AG10803 (cell line): ENCODE data around the gene ART1.

Source experiments
- DNase-seq: peaks from one replicate; pipeline ENCODE4 v3.0.0; 2010; ENCODE audit warnings: low read depth
- H3K4me3 ChIP-seq: 2 replicates; pipeline ENCODE4 v1.5.1; 2011; ENCODE audit warnings: mild to moderate bottlenecking, low read length, control low read depth
- TF ChIP-seq, protein P1 (sequence below): conservative IDR thresholded peaks from 2 replicates; pipeline ENCODE4 v1.5.1; 2011; ENCODE audit warnings: mild to moderate bottlenecking, low read length, control low read depth, inconsistent platforms

The ART1 gene

DNA sequence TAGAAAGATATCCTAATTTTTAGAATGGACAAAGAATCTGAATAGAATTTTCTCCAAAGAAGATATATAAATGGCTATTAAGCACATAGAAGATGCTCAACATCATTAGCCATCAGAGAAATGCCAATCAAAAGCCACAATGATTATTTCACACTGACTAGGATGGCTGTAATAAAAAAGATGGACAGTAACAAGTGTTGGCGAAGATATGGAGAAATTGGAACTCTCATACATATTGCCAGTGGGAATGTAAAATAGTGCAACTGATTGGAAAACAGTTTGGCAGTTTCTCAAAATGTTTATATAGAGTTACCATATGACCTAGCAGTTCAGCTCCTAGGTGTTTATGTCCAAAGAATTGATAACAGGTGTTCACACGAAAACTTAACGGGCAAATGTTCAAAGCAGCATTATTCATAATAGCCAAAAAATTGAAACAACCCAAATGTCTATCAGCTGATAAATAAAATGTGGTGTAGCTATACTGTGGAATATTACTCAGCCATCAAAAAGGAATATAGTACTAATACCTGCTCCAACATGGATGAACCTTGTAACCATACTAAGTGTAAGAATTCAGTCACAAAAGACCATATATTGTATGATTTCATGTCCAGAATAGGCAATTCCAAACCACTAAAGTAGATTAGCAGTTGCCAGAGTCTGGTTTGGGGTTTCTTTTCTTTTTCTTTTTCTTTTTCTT is 32.8 kb upstream of the ART1 start:
- TF ChIP-seq, protein P1, sequence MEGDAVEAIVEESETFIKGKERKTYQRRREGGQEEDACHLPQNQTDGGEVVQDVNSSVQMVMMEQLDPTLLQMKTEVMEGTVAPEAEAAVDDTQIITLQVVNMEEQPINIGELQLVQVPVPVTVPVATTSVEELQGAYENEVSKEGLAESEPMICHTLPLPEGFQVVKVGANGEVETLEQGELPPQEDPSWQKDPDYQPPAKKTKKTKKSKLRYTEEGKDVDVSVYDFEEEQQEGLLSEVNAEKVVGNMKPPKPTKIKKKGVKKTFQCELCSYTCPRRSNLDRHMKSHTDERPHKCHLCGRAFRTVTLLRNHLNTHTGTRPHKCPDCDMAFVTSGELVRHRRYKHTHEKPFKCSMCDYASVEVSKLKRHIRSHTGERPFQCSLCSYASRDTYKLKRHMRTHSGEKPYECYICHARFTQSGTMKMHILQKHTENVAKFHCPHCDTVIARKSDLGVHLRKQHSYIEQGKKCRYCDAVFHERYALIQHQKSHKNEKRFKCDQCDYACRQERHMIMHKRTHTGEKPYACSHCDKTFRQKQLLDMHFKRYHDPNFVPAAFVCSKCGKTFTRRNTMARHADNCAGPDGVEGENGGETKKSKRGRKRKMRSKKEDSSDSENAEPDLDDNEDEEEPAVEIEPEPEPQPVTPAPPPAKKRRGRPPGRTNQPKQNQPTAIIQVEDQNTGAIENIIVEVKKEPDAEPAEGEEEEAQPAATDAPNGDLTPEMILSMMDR, result no peak
- DNase-seq, result no peak
- no peak overlapping the region for H3K4me3 ChIP-seq

DNA sequence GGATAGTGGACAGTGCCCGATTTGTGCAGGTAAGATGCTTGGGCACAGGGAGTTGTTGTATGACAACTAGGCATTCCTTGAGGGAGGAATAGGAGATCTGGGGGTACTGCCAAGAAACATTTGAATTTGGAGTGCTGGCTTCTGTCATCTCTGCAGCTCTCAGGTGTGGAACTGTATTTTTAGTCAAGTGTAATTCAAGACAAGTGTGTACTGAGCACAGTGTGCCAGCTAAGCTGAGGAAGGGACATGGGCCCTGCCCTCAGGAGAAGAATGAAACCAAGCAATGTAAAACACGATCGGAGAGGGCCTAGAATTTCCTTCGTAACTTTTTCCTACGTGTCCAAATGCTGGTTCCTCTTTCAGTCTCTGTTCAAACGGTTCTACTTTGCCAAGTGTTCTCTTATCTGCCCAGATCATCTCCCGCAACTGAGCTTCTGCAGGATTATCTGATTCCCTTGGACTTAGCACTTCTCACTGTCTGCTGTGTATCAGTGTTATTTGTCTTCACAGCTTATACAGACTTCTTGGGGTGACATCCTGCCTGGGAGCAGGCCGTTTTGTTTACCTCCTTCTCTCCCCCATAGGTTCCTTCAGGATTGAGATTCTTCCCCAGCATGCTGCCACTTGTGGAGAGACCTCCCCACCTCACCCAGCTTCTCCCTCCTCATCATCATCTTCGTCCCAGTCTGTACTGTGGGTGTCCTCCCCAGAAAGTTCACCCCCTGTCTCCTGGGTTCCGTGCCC is 30.8 kb upstream of the ART1 start:
- no peak overlapping the region for H3K4me3 ChIP-seq
- no peak for DNase-seq
- TF ChIP-seq, protein P1, result no peak

DNA sequence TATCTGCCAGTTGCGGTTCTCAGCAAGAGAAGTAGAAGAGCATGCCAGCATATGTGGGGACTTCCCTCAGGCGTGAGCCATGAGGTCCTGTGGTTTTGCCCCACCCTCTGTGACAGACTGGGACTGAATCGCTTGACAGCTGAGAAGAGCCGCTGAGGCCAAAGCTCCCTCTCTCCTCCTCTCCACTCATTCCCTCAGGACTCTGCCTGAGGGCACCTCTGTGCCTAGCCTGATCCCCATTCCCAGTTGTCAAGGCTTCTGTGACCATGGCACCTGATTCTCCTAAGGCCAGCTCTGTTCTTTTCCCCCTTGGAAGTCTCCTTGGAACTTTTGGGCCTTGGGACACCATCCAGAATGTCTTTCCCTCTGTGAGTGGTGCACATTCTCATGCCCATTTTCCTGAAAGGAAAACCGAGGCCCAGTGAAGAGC is 30.2 kb upstream of the ART1 start:
- TF ChIP-seq, protein P1, result no peak
- H3K4me3 ChIP-seq, result no peak overlapping the region
- peak; percentile 22 for DNase-seq

DNA sequence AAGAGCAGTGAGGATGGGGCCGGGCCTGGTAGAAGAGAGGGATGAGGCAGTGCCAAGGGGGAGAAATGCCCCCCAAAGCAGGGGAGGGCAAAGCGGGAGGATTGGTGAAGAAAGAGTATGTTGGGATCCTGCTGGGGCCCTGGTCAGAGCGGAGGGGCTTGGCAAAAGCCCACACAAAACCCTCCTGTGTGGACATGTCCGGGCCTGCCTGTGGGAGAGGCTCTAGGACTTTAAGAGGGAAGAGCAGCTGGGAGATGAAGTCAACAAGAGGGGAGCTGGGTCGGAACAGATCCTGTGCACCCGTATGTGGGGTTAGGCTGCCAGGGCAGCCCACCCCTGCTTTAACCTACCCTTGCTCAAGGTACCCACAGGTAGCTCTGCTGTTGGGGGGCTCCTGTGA is 28.9 kb upstream of the ART1 start:
- no peak overlapping the region for H3K4me3 ChIP-seq
- no peak for DNase-seq
- TF ChIP-seq, protein P1, result no peak

DNA sequence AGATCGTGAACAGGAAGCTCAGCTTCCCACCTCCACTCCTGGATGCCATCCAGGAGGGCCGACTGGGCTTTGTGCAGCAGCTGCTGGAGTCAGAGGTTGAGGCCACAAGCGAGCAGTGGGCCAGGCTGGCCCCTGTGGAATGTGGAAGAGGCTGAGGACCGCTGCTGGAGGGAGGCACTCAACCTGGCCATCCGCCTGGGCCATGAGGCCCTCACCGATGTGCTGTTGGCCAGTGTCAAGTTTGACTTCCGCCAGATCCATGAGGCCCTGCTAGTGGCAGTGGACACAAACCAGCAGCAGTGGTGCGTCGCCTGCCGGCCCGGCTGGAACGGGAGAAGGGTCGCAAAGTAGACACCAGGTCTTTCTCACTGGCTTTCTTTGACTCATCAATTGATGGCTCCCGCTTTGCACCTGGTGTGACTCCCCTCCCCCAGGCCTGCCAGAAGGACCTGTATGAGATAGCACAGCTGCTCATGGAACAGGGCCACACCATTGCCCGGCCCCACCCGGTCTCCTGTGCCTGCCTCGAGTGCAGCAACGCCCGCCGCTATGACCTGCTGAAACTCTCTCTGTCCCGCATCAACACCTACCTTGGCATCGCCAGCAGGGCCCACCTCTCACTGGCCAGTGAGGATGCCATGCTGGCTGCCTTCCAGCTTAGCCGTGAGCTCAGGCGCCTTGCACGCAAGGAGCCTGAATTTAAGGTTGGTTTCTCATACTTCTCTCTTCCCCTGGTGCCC is 28.0 kb upstream of the ART1 start:
- H3K4me3 ChIP-seq, result no peak overlapping the region
- no peak for DNase-seq

DNA sequence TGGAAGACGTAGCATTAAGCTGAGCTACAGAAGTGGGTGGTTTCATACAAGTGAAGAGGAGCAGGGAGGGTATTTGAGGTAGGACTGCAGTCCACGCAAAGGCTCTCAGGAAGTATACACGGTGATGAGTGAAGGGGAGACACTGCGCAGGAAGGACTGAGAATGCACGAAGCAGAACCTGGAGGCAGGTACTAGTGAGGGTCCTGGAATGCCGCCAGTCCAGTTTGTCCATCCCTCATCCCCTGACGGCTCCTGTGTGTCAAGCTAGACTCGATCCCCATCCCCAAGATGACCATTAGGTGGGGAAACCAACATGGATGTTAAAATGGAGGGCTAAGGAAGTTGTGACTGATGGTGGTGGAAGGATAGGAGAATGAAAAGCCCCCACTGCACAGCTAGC is 26.9 kb upstream of the ART1 start:
- no peak for DNase-seq
- TF ChIP-seq, protein P1, result no peak
- no peak overlapping the region for H3K4me3 ChIP-seq

More for the DNA sequence above, 28.0 kb upstream of the ART1 start:
- TF ChIP-seq, protein P1, result no peak
